ENCODE measurements around the gene HIPK3.

The HIPK3 gene

GRCh38 chr11:33383920-33384209 lies 126.7 kb downstream of the HIPK3 start:
- no peak for ATAC-seq
- Mint-ChIP-seq H3K4me1 (no peaks in the 10 kb centered on the region), H3K27me3 (no peaks in the 10 kb centered on the region), H3K27ac (no peak overlapping the region), H3K9me3 (no peaks in the 10 kb centered on the region), H3K4me3 (no peak overlapping the region)
- no peak for DNase-seq

DNA sequence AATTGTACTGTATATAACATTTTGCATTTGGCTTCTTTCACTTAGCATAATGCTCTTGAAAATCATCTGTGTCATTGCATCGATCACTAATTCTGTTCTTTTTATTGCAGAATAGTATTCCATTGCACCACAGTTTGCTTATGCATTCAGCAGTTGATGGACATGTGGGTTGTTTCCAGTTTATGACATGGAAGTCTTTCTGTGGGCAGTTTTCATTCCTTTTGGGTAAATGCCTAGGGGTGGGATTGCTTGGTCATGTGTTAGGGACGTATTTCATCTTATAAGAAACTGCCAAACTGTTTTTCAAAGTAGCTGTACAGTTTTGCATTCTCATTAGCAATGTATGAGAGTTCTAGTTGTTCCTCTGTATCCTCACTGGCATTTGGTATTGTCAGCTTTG lies 127.0 kb downstream of the HIPK3 start:
- Mint-ChIP-seq H3K4me1 (no peaks in the 10 kb centered on the region), H3K4me3 (no peak overlapping the region), H3K27me3 (no peaks in the 10 kb centered on the region), H3K9me3 (no peaks in the 10 kb centered on the region), H3K27ac (no peak overlapping the region)
- DNase-seq = no peak
- no peak for ATAC-seq

DNA sequence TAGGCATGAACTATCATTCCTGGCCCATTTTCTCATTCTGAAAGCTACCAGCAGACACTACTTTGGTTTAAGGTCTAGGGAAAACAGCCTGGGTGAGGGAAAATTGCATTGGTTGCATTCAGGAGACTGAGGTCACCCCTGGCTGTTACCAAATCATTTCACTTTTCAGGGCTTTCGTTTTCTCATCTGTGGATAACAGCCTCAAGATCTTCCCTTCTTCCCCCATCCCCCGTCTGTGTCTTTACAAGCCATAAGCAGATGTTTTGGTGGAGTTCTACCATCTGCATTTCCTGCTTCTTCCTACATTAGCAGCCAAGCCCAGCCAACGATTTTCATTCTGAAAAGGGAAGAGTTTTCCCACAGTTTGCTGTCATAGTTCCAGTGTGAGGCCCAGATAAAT lies 130.4 kb downstream of the HIPK3 start:
- DNase-seq (no peak), ATAC-seq (no peak)
- no peaks in the 10 kb centered on the region for H3K9me3 Mint-ChIP-seq
- H3K4me3 Mint-ChIP-seq = no peak overlapping the region
- no peak overlapping the region for H3K27ac Mint-ChIP-seq
- H3K27me3 Mint-ChIP-seq = no peaks in the 10 kb centered on the region
- H3K4me1 Mint-ChIP-seq = no peaks in the 10 kb centered on the region

- Mint-ChIP-seq H3K4me1 (no peaks in the 10 kb centered on the region), H3K9me3 (no peaks in the 10 kb centered on the region), H3K4me3 (no peak overlapping the region), H3K27me3 (no peaks in the 10 kb centered on the region), H3K27ac (no peak overlapping the region)
- DNase-seq = no peak
- ATAC-seq = no peak
These were observed 130.8 kb downstream of the HIPK3 start for GRCh38 chr11:33387996-33388395.

GRCh38 chr11:33388793-33389525 lies 131.8 kb downstream of the HIPK3 start:
- H3K27ac Mint-ChIP-seq = no peak overlapping the region
- no peak for DNase-seq
- H3K4me3 Mint-ChIP-seq = no peak overlapping the region
- no peaks in the 10 kb centered on the region for H3K4me1 Mint-ChIP-seq
- ATAC-seq = no peak
- H3K27me3 Mint-ChIP-seq = no peaks in the 10 kb centered on the region
- H3K9me3 Mint-ChIP-seq = no peaks in the 10 kb centered on the region

- ATAC-seq = no peak
- Mint-ChIP-seq H3K4me3 (no peak overlapping the region), H3K27ac (no peak overlapping the region), H3K9me3 (no peaks in the 10 kb centered on the region), H3K27me3 (no peaks in the 10 kb centered on the region), H3K4me1 (no peaks in the 10 kb centered on the region)
- no peak for DNase-seq
These were observed 132.5 kb downstream of the HIPK3 start for GRCh38 chr11:33389635-33390034.

DNA sequence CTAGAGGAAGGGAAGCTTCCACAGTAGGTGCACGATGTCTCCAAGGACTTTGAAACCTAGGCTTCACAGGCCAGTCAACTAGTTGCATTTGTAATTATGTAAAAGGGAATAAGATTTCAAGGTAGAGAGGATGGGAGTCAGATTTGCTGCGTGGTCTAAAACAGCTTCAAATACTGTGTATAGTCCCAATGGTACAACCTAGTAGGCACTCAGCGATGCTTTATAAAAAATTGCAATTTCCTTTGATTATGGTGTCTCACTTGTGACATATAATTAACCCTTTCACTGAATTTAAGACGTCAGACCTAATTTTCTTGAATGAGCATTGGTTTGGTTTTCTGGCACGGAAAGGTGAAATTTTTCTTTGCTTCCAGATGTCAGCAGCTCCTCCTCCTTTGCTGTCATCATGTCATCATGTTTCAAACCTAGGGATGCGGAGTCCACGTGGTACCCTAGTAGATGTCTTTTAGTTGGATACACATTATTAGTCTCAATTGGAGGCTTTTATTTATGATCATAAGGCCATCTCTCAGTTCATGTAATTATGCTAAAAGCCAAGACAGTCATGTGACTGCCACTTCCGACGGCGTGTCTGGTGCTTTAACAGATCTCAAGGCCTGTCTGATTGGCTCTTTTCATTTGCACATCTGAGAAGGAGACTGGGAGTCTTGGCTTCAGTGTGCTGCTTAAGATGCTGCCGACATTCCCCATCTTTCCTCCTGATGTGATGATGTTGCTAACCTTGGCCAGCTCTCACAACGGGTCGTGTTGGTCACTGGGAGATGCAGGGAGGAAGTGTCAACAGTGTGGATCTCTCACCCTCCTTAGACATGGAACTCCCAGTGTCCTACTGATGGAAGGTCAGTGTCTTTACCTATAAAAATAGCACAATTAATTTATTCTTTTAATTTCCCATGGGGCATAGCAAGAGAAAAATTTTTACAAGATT lies 134.0 kb downstream of the HIPK3 start:
- ATAC-seq (no peak), DNase-seq (no peak)
- no peak overlapping the region for H3K4me3 Mint-ChIP-seq
- no peaks in the 10 kb centered on the region for H3K4me1 Mint-ChIP-seq
- H3K27ac Mint-ChIP-seq = no peak overlapping the region
- H3K9me3 Mint-ChIP-seq = no peaks in the 10 kb centered on the region
- peaks cover 8% of the 10 kb centered on the region for H3K27me3 Mint-ChIP-seq

DNA sequence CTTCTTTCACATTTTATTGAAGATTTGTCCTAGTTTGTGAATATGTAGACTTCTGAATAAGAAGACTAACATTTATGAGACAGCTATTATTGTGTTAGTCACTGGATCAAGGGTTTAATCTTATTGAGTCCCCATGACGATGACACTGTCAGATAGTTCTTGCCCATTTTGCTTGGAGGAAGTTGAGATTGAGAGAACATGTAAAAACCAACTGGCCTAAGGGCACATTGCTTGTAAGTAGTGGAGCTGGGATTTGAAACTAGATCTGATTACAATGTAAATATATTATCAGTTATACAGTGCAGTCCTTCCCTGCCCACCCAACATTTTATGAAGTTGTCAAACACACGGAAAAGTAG lies 134.7 kb downstream of the HIPK3 start:
- ATAC-seq (no peak), DNase-seq (no peak)
- H3K27me3 Mint-ChIP-seq = peaks cover 9% of the 10 kb centered on the region
- H3K4me1 Mint-ChIP-seq = no peaks in the 10 kb centered on the region
- H3K27ac Mint-ChIP-seq = no peak overlapping the region
- H3K9me3 Mint-ChIP-seq = no peaks in the 10 kb centered on the region
- H3K4me3 Mint-ChIP-seq = no peak overlapping the region

GRCh38 chr11:33394431-33395109 lies 137.4 kb downstream of the HIPK3 start:
- no peaks in the 10 kb centered on the region for H3K9me3 Mint-ChIP-seq
- no peak for DNase-seq
- no peak overlapping the region for H3K27ac Mint-ChIP-seq
- no peaks in the 10 kb centered on the region for H3K4me1 Mint-ChIP-seq
- no peak for ATAC-seq
- no peak overlapping the region for H3K4me3 Mint-ChIP-seq
- H3K27me3 Mint-ChIP-seq = peaks cover 9% of the 10 kb centered on the region

DNA sequence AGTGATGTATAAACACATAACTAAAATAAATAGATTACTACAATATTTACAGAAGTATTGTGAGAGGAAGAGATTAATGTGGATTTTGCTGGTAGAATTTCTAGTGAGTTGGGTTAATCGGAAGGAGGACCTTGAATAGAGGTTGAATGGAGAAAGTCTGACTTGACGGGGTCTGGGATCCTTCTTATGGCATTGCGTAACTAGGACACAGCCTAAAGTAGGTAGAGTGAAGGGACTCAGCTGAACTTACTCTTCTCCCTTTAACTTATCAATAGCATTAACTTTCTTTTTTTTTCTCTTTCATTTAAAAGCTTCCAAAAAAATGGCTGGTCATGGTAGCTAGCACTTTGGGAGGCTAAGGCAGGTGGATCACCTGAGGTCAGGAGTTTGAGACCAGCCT lies 139.2 kb downstream of the HIPK3 start:
- ATAC-seq (no peak), DNase-seq (no peak)
- H3K9me3 Mint-ChIP-seq = no peaks in the 10 kb centered on the region
- no peaks in the 10 kb centered on the region for H3K4me1 Mint-ChIP-seq
- no peak overlapping the region for H3K27ac Mint-ChIP-seq
- H3K27me3 Mint-ChIP-seq = peaks cover 9% of the 10 kb centered on the region
- no peak overlapping the region for H3K4me3 Mint-ChIP-seq

- Mint-ChIP-seq H3K27ac (no peak overlapping the region), H3K4me3 (no peak overlapping the region), H3K9me3 (no peaks in the 10 kb centered on the region), H3K27me3 (peaks cover 18% of the 10 kb centered on the region), H3K4me1 (no peaks in the 10 kb centered on the region)
- DNase-seq = no peak
- no peak for ATAC-seq
These were observed 142.2 kb downstream of the HIPK3 start for GRCh38 chr11:33399421-33399820.

GRCh38 chr11:33402066-33402465 lies 144.9 kb downstream of the HIPK3 start:
- ATAC-seq = no peak
- peaks cover 8% of the 10 kb centered on the region for H3K27me3 Mint-ChIP-seq
- DNase-seq = no peak

GRCh38 chr11:33403344-33403743 lies 146.2 kb downstream of the HIPK3 start:
- Mint-ChIP-seq H3K27ac (no peak overlapping the region), H3K9me3 (no peaks in the 10 kb centered on the region), H3K4me3 (no peak overlapping the region), H3K4me1 (no peaks in the 10 kb centered on the region), H3K27me3 (peaks cover 16% of the 10 kb centered on the region)
- no peak for ATAC-seq
- DNase-seq = no peak

More at GRCh38 chr11:33402066-33402465, 144.9 kb downstream of the HIPK3 start:
- Mint-ChIP-seq H3K9me3 (no peaks in the 10 kb centered on the region), H3K27ac (peak overlapping the region in 1 of 2 donors; percentile 23), H3K4me1 (no peaks in the 10 kb centered on the region), H3K4me3 (no peak overlapping the region)

- H3K4me3 Mint-ChIP-seq = no peak overlapping the region
- no peak for ATAC-seq
- DNase-seq = no peak
These were observed 148.8 kb downstream of the HIPK3 start for GRCh38 chr11:33405834-33406602.

More at GRCh38 chr11:33405834-33406602, 148.8 kb downstream of the HIPK3 start:
- Mint-ChIP-seq H3K27me3 (peaks cover 34% of the 10 kb centered on the region), H3K27ac (no peak overlapping the region), H3K9me3 (no peaks in the 10 kb centered on the region), H3K4me1 (no peaks in the 10 kb centered on the region)
